GM19324 (cell line): Measurements from ENCODE around the gene IQCE.

Experiments
- ATAC-seq: cut with Tn5 transposase; IDR thresholded peaks from one replicate; pipeline ENCODE4 v1.9.1; 2021; ENCODE audit warnings: mild to moderate bottlenecking, moderate library complexity; ENCODE audit not compliant: unreplicated experiment, low FRiP score

The IQCE gene

GRCh38 chr7:2611922-2612321 is 53.1 kb downstream of the IQCE start:
- no peak for ATAC-seq

- no peak for ATAC-seq
Observed at GRCh38 chr7:2612445-2613097, 53.8 kb downstream of the IQCE start.

- ATAC-seq = no peak
Observed at GRCh38 chr7:2613098-2613930, 54.5 kb downstream of the IQCE start.

- no peak for ATAC-seq
Observed at GRCh38 chr7:2613931-2614600, 55.3 kb downstream of the IQCE start.

- no peak for ATAC-seq
Observed at GRCh38 chr7:2614631-2615330, 56.0 kb downstream of the IQCE start.

- ATAC-seq = no peak
Observed at GRCh38 chr7:2616387-2617324, 57.9 kb downstream of the IQCE start.

GRCh38 chr7:2617325-2617905 is 58.6 kb downstream of the IQCE start:
- ATAC-seq = no peak

GRCh38 chr7:2619116-2619515 is 60.3 kb downstream of the IQCE start:
- no peak for ATAC-seq

GRCh38 chr7:2621061-2621828 is 62.5 kb downstream of the IQCE start:
- no peak for ATAC-seq

GRCh38 chr7:2621948-2622640 is 63.3 kb downstream of the IQCE start:
- ATAC-seq = no peak

- no peak for ATAC-seq
Observed at GRCh38 chr7:2622869-2623697, 64.3 kb downstream of the IQCE start.

GRCh38 chr7:2623698-2624014 is 64.9 kb downstream of the IQCE start:
- no peak for ATAC-seq

- no peak for ATAC-seq
Observed at GRCh38 chr7:2624293-2624886, 65.6 kb downstream of the IQCE start.

GRCh38 chr7:2626498-2627117 is 67.8 kb downstream of the IQCE start:
- ATAC-seq = no peak

GRCh38 chr7:2627258-2628129 is 68.7 kb downstream of the IQCE start:
- ATAC-seq = no peak

- no peak for ATAC-seq
Observed at GRCh38 chr7:2628130-2628482, 69.3 kb downstream of the IQCE start.
